ENCODE data around the gene GABBR1.

Gene GABBR1

GRCh38 chr6:29524044-29524443, 108.9 kb downstream of the GABBR1 start:
- no peak for DNase-seq

GRCh38 chr6:29522227-29522626, 110.8 kb downstream of the GABBR1 start:
- no peak for DNase-seq

GRCh38 chr6:29521006-29521680, 111.8 kb downstream of the GABBR1 start:
- no peak for DNase-seq

- no peak for DNase-seq
Measured at GRCh38 chr6:29520232-29520631, 112.8 kb downstream of the GABBR1 start.

GRCh38 chr6:29519291-29520010, 113.5 kb downstream of the GABBR1 start:
- no peak for DNase-seq

GRCh38 chr6:29517728-29518440, 115.1 kb downstream of the GABBR1 start:
- no peak for DNase-seq

GRCh38 chr6:29517245-29517644, 115.7 kb downstream of the GABBR1 start:
- DNase-seq, result no peak

GRCh38 chr6:29516108-29516507, 116.9 kb downstream of the GABBR1 start:
- DNase-seq, result peak; percentile 44

GRCh38 chr6:29510746-29511300, 122.2 kb downstream of the GABBR1 start:
- no peak for DNase-seq

GRCh38 chr6:29510202-29510601, 122.8 kb downstream of the GABBR1 start:
- no peak for DNase-seq

Data from stimulated activated CD4-positive, alpha-beta T cell treated with anti-CD3 and anti-CD28 coated beads, Interleukin-15, amount 100 ng/mL, for 24 hours (primary cell).